GM21360 (cell line): Measurements from ENCODE around the gene PARVA.

Experiments used
- ATAC-seq: cut with Tn5 transposase; IDR thresholded peaks from one replicate; pipeline ENCODE4 v1.9.1; 2021; ENCODE audit warnings: mild to moderate bottlenecking, moderate library complexity; ENCODE audit not compliant: unreplicated experiment

The PARVA gene

GRCh38 chr11:12430351-12430750 lies 53.0 kb downstream of the PARVA start:
- no peak for ATAC-seq

- no peak for ATAC-seq
These were observed 53.7 kb downstream of the PARVA start for GRCh38 chr11:12430954-12431595.

DNA sequence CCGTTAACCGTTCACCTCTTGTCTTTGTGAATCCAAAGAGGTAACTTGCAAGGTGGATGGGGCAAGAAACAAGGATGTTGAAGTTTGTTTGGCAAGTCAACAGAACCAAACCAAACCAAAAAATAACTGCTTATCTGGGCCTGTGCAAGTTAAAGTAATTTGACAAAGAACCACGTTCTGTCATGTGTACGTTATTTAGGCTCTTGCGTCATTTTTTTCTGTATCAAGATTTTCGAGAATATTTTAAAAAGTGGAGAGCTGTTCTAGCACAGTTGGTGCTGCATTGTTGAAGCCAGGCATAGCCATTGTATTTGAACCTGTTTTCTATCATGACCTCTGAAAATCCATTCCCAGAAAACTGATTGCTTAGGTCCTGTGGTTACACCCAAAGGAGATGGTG lies 55.1 kb downstream of the PARVA start:
- no peak for ATAC-seq

GRCh38 chr11:12433121-12433520 lies 55.8 kb downstream of the PARVA start:
- ATAC-seq = no peak

DNA sequence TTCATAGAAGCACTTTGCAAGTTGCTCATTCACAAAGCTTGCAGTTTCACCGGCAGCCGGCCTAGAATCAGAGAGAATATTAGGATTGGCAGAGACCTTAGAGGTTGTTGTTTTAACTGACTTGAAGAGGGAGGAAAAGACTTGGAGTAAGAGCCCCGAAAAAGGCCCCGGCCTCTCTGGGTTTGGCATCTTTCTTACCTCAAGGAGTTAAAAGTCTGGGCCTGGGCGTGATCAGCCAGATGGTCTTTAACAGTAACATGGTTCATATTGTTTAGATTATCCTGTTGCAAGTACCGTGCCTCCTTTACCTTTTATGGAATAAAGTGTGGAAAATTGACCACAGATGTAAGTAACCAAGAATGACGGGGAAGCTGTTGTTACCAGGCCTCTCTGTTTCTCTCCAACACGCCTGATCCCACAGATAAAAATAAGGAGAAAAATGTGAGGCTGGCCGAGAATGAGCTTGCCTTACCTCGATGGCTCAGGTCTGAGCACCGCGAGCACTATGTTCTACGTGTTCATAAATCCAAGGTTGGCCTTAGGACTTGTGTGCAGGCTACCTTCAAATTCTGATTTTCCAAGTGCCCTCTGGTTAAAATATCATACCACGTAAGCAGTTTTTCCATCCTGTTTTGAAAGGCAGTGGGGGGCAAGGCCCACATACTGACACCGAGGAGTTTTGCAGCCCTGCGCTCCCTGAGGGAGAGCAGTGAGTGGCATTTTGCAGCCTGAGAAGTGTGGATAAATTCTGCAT lies 56.4 kb downstream of the PARVA start:
- no peak for ATAC-seq

DNA sequence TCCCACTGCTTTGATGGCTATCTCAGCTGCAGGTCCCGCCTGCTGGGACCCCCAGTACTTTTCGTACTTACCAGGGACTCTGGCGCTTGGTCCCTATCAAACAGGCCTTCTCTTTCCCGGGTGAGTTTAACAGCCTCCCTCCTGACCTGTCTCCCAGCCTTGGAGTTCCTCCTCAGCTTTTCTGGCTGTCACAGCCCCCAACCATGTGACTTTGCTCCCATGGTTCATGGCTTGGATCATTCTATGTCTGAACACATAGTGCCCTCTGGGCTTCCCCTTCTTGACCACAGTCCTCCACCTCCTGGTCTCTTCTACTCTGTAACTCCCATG lies 56.9 kb downstream of the PARVA start:
- no peak for ATAC-seq

DNA sequence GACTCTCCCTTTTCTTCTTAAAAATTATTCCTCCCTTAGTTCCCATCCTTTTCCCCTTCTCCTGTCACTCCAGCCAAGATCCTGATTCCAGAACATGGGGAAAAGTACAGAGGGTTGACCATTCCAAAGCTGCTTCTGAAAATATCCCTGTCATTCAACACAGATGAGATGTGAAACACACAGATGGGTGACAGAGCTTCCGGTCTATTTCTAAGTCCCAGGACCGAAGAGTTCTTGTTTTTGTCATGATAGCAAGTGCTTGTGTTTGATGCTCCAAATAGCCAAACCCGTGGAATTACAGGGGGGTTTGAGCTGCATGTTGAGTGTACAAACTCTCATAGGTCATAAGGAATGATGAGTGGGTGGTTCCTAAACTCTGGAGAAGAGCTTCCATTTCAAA lies 57.9 kb downstream of the PARVA start:
- ATAC-seq = no peak

DNA sequence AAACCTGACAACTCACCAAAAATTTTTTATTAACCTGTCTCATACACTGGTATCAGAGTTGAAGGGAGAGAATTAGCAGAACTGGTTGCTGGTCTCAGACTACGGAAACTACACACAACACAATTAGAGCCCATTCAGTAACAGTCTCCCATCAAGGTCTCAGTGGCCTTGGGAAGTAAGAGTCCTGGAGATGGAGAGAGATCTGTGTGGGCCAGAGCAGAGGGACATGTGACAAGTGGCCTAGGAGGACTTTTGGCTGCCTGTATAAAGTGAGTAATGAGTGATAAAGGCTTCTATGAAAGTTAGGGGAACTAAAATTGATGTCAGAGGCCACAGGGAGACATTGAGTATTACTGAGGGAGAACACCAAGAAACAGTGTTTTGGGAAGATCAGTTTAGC lies 58.9 kb downstream of the PARVA start:
- ATAC-seq = no peak

DNA sequence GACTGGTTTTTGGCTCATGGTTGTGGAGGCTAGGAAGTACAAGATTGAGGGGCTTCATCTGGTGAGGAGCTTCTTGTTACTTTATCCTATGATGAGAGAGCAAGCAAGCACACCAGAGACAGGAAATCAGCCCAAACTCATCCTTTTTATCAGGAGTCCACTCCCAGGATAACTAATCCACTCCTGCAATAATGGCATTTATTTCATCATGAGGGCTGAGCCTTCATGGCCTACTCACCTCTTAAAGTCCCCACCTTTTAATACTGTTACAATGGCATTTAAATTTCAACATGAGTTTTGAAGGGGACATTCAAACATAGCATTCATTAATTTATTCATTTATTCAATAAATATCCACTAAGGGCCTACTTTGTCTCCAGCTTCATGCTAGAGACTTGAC lies 60.9 kb downstream of the PARVA start:
- no peak for ATAC-seq

DNA sequence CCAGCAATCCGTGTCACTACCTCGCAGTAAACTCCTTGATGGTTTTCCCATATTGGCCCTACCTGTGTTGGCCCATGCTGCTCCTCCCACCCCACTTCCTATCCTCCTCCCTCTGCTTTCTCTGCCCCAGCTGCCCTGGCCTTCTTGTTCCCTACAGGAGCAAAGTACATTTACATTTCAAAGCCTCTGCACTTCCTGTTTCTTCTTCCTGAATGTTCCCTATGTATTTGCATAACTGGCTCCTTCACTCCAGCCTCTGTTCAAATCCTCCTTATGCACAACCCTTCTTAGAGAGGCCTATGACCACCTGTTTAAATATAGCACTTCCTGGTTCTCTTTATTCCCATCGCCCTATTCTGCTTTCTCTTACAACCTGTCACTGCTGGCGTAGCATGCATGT lies 62.2 kb downstream of the PARVA start:
- no peak for ATAC-seq

DNA sequence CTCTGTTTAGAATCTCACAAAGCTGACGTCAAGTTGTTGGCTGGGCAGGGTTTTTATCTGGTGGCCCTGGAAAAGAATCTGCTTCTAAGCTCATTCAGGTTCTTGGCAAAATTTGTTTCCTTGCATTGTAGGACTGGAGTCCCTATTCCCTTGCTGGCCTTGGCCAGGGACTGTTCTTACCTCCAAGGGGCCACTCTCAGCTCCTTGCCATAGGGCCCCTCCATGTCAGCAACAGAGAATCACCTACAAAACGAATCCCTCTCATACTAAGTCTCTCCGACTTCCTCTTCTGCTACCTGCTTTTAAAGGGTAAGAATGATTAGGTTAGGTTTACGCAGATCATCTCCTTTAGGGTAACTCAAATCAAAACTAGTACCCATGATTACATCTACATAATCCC lies 63.2 kb downstream of the PARVA start:
- ATAC-seq = no peak

DNA sequence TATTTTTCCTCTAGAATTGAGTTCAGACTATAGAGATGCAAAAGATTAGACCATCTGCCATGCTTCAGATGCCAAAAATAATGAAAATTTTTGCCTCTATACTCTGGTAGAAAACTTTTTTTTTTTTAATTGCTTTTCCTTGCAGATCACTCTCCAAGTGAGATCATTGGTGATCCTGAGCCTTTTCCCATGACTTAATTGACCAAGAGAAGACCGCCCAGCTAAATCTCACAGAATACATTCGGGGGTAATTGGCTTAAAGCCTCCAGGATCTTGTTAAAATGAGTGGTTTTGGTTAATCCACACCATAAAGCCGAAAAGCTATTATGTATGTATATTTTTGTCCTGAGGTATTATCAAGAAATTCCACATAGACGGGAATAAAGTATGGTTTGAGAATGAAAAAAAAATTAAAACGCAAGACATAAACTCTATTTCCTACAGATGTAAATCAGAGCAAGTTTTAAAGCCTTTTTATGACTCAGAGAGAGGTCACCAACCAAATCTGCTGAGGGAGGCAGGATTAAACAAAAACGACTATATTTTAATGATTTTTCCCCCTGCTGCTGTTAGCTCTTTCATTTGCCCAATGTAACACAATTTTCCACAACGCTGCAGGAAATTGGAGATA lies 64.0 kb downstream of the PARVA start:
- ATAC-seq = no peak

- ATAC-seq = no peak
These were observed 67.2 kb downstream of the PARVA start for GRCh38 chr11:12444601-12445000.

DNA sequence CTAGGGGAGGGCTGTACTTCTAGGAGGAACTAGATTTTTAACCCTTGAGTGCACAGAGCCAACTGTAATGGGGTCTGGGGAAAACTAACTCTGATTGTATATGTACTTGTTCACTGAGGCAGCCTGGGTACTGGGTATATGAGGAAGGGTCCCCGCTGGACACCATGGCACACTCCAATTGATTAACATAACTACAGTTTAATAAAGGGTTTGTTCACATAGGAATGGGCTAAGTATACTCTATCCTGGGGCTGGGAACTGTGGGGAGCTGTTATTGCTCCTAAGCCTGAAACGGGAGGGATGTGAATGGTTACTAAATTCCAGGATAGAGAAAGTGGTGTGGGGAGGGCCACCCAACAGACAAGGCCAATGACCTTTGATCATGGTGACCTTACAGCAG lies 67.6 kb downstream of the PARVA start:
- no peak for ATAC-seq

GRCh38 chr11:12446863-12447262 lies 69.5 kb downstream of the PARVA start:
- no peak for ATAC-seq

DNA sequence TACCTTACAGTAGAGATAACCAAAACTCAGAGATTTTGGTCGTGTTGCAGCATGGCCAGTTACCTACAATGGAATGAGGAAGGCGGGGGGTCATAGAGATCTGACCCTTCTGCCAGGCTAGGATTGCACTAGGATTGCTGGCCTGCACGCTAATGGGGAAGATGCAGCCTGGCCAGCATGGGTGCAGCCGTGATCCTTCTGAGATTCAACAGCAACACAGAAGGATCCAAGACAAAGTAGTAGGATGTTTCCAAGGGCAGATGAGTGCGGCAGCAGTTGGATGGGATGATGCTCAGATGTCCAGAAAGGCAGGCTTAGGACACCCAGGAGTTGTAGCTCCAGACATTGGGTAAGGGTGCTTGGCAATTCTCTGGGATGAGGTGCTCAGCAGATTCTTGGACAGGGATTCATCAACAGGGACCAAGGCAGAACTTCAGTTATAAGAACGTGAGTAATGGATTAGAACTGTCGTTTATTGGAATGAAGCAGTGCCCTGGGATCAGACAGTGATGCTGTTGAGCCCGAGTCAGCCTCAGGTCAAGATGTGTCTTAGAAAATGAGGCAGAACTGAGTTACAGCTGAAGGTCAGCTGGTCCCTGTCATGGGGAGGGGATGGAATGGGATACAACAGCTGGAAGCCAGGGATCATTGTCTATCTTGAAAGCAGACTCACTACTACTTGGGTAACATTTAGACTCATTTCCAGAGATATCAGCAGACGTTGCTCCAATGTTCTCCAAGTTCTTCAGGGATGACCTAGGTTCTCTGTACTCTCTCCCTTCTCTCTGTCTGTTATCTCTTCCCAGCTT lies 71.0 kb downstream of the PARVA start:
- ATAC-seq = no peak

DNA sequence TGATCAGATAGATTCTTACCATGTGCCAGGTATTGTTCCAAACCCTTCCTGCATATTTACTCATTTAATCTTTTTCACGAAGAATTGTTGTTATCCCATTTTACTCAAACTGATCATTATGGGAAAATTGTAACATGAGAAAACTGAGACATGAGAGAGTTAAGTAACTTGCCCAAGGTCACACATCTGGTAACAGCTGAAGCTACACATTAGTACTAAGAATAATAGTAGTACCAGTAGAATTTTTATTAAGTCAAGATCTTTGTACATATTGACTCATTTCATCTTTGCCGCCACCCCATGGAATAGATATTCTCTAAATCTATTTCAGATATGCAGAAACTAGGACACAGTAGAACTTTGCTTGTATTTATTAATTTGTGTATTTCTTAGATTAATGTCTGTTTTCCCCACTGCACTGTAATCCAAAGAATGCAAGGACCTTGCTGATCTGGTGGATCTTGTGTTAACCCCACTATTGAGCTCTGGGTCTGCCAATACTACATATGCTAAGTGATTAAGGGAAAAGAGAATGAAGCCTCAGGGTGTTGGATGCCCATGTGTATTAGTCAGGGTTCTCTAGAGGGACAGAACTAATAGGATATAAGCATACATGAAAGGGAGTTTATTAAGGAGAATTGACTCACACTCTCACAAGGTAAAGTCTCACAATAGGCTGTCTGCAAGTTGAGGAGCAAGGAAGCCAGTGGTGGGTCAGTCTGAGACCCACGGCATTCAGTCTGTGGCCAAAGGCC lies 72.8 kb downstream of the PARVA start:
- no peak for ATAC-seq

GRCh38 chr11:12451179-12451814 lies 73.9 kb downstream of the PARVA start:
- ATAC-seq = no peak

- no peak for ATAC-seq
These were observed 75.9 kb downstream of the PARVA start for GRCh38 chr11:12453243-12453642.

DNA sequence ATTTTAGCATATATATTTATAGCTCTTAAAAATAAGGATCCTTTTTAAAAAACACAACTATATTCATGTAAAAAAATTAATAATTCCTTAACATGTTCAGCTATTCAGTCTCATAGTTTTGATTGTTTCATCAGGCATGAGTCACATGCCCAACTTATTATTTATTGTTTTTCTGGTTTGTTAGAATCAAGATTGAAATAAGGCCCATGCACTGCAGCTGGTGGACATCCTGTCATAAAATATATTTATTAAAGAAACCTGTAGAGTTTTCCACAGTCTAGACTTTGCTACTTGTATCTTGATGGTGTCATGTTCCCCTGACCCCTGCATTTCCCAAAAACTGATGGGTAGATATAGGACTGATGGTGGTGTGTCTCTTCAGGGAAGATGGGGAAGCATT lies 77.4 kb downstream of the PARVA start:
- no peak for ATAC-seq
